Stimulated activated CD4-positive, alpha-beta T cell treated with anti-CD3 and anti-CD28 coated beads, Interleukin-1b, Interleukin-23, amount 100 ng/mL, for 24 hours (primary cell): ENCODE results near the gene SMKR1.
"Not testable (repeated sequence)": the region's sequence is repeated elsewhere in the genome, so short reads cannot be mapped to it uniquely, and the experiment has no call there.

Experiments used
- DNase-seq, 4 experiments: peaks; one replicate each; pipeline ENCODE4 v3.0.0-alpha.2; 2020; ENCODE audit warnings: low read depth in 4 of 4, low spot score in 1 of 4

SMKR1 gene

GRCh38 chr7:129481376-129481775 lies 21.0 kb upstream of the SMKR1 start:
- DNase-seq, result not testable (repeated sequence)

- DNase-seq, result no peak
These were observed 19.6 kb upstream of the SMKR1 start for GRCh38 chr7:129482781-129483180.

GRCh38 chr7:129489491-129489890 lies 12.8 kb upstream of the SMKR1 start:
- no peak for DNase-seq

GRCh38 chr7:129492391-129492790 lies 9.9 kb upstream of the SMKR1 start:
- DNase-seq, result no peak

GRCh38 chr7:129493555-129493954 lies 8.8 kb upstream of the SMKR1 start:
- DNase-seq, result no peak

- no peak for DNase-seq
These were observed 8.3 kb upstream of the SMKR1 start for GRCh38 chr7:129494041-129494440.

GRCh38 chr7:129495987-129496386 lies 6.3 kb upstream of the SMKR1 start:
- no peak for DNase-seq

GRCh38 chr7:129496653-129497052 lies 5.7 kb upstream of the SMKR1 start:
- no peak for DNase-seq

GRCh38 chr7:129497156-129497555 lies 5.2 kb upstream of the SMKR1 start:
- no peak for DNase-seq

GRCh38 chr7:129498021-129498420 lies 4.3 kb upstream of the SMKR1 start:
- no peak for DNase-seq

GRCh38 chr7:129499999-129500398 lies 2.3 kb upstream of the SMKR1 start:
- DNase-seq, result no peak

- peak in 2 of 4 experiments; percentile 4 to 7 for DNase-seq
These were observed 666 bp downstream of the SMKR1 start for GRCh38 chr7:129502708-129503685.

GRCh38 chr7:129503725-129504124 lies 1.4 kb downstream of the SMKR1 start:
- DNase-seq, result no peak

GRCh38 chr7:129512192-129512591 lies 9.9 kb downstream of the SMKR1 start:
- DNase-seq, result no peak

- DNase-seq, result no peak
These were observed 11.2 kb downstream of the SMKR1 start for GRCh38 chr7:129513546-129513945.

GRCh38 chr7:129514683-129515082 lies 12.4 kb downstream of the SMKR1 start:
- DNase-seq, result no peak

GRCh38 chr7:129515381-129515780 lies 13.1 kb downstream of the SMKR1 start:
- DNase-seq, result no peak

GRCh38 chr7:129517931-129518330 lies 15.6 kb downstream of the SMKR1 start:
- DNase-seq, result no peak

GRCh38 chr7:129519464-129519863 lies 17.1 kb downstream of the SMKR1 start:
- DNase-seq, result no peak

- DNase-seq, result no peak
These were observed 20.0 kb downstream of the SMKR1 start for GRCh38 chr7:129522088-129522970.

GRCh38 chr7:129522971-129523340 lies 20.6 kb downstream of the SMKR1 start:
- DNase-seq, result no peak

- no peak for DNase-seq
These were observed 21.6 kb downstream of the SMKR1 start for GRCh38 chr7:129523924-129524323.
